HG03575 (cell line): ENCODE results near the gene CARNS1.

Experiments used
- ATAC-seq: cut with Tn5 transposase; IDR thresholded peaks from one replicate; pipeline ENCODE4 v1.9.1; 2021; ENCODE audit not compliant: unreplicated experiment, insufficient number of reproducible peaks, low FRiP score; ENCODE audit errors: extremely low read depth

The CARNS1 gene

GRCh38 chr11:67406969-67407687, 8.3 kb upstream of the CARNS1 start:
- ATAC-seq: no peak

GRCh38 chr11:67407688-67408163, 7.8 kb upstream of the CARNS1 start:
- ATAC-seq: no peak

- ATAC-seq: no peak
Observed at GRCh38 chr11:67408437-67409200, 6.9 kb upstream of the CARNS1 start.

GRCh38 chr11:67409261-67409666, 6.2 kb upstream of the CARNS1 start:
- no peak for ATAC-seq

GRCh38 chr11:67409781-67410368, 5.6 kb upstream of the CARNS1 start:
- ATAC-seq: no peak

- ATAC-seq: no peak
Observed at GRCh38 chr11:67410369-67410831, 5.1 kb upstream of the CARNS1 start.

GRCh38 chr11:67410984-67411784, 4.3 kb upstream of the CARNS1 start:
- no peak for ATAC-seq

GRCh38 chr11:67411785-67412152, 3.7 kb upstream of the CARNS1 start:
- ATAC-seq: no peak

- no peak for ATAC-seq
Observed at GRCh38 chr11:67412495-67413179, 2.8 kb upstream of the CARNS1 start.

- no peak for ATAC-seq
Observed at GRCh38 chr11:67413266-67413849, 2.1 kb upstream of the CARNS1 start.

GRCh38 chr11:67416416-67417335, 1.2 kb downstream of the CARNS1 start:
- no peak for ATAC-seq

- ATAC-seq: no peak
Observed at GRCh38 chr11:67417425-67417824, 1.9 kb downstream of the CARNS1 start.

- no peak for ATAC-seq
Observed at GRCh38 chr11:67418476-67419281, 3.2 kb downstream of the CARNS1 start.

GRCh38 chr11:67419325-67420049, 4.0 kb downstream of the CARNS1 start:
- ATAC-seq: no peak

- ATAC-seq: no peak
Observed at GRCh38 chr11:67420147-67420645, 4.7 kb downstream of the CARNS1 start.
